HG03354 (cell line): ENCODE measurements around the gene SORBS2.

Experiments
- ATAC-seq: cut with Tn5 transposase; IDR thresholded peaks from one replicate; pipeline ENCODE4 v1.9.1; 2021; ENCODE audit warnings: mild to moderate bottlenecking; ENCODE audit not compliant: unreplicated experiment, poor library complexity, severe bottlenecking

The SORBS2 gene

GRCh38 chr4:185700630-185701029 lies 111.4 kb downstream of the SORBS2 start:
- ATAC-seq: no peak

GRCh38 chr4:185700048-185700447 lies 111.9 kb downstream of the SORBS2 start:
- no peak for ATAC-seq

- no peak for ATAC-seq
These were observed 114.5 kb downstream of the SORBS2 start for GRCh38 chr4:185697488-185697887.

GRCh38 chr4:185695743-185696142 lies 116.3 kb downstream of the SORBS2 start:
- no peak for ATAC-seq

GRCh38 chr4:185693548-185694215 lies 118.3 kb downstream of the SORBS2 start:
- ATAC-seq: no peak

GRCh38 chr4:185689407-185689806 lies 122.6 kb downstream of the SORBS2 start:
- ATAC-seq: no peak

GRCh38 chr4:185685804-185686203 lies 126.2 kb downstream of the SORBS2 start:
- no peak for ATAC-seq

GRCh38 chr4:185683896-185684295 lies 128.1 kb downstream of the SORBS2 start:
- ATAC-seq: no peak

- no peak for ATAC-seq
These were observed 128.8 kb downstream of the SORBS2 start for GRCh38 chr4:185683222-185683621.

- no peak for ATAC-seq
These were observed 129.8 kb downstream of the SORBS2 start for GRCh38 chr4:185682236-185682635.

- no peak for ATAC-seq
These were observed 130.4 kb downstream of the SORBS2 start for GRCh38 chr4:185681604-185682003.

GRCh38 chr4:185680617-185681016 lies 131.4 kb downstream of the SORBS2 start:
- no peak for ATAC-seq

GRCh38 chr4:185679523-185679922 lies 132.5 kb downstream of the SORBS2 start:
- ATAC-seq: no peak

- ATAC-seq: no peak
These were observed 134.2 kb downstream of the SORBS2 start for GRCh38 chr4:185677637-185678314.

- ATAC-seq: no peak
These were observed 139.4 kb downstream of the SORBS2 start for GRCh38 chr4:185672618-185673017.

- no peak for ATAC-seq
These were observed 139.8 kb downstream of the SORBS2 start for GRCh38 chr4:185672151-185672550.

GRCh38 chr4:185671496-185671895 lies 140.5 kb downstream of the SORBS2 start:
- no peak for ATAC-seq

- no peak for ATAC-seq
These were observed 140.9 kb downstream of the SORBS2 start for GRCh38 chr4:185671066-185671465.

- ATAC-seq: no peak
These were observed 142.7 kb downstream of the SORBS2 start for GRCh38 chr4:185669288-185669687.

GRCh38 chr4:185666156-185666555 lies 145.8 kb downstream of the SORBS2 start:
- no peak for ATAC-seq

GRCh38 chr4:185665655-185666054 lies 146.3 kb downstream of the SORBS2 start:
- no peak for ATAC-seq
